ENCODE data around the gene MRPS17.
"Not testable (repeated sequence)": the region's sequence is repeated elsewhere in the genome, so short reads cannot be mapped to it uniquely, and the experiment has no call there.

Gene MRPS17

DNA sequence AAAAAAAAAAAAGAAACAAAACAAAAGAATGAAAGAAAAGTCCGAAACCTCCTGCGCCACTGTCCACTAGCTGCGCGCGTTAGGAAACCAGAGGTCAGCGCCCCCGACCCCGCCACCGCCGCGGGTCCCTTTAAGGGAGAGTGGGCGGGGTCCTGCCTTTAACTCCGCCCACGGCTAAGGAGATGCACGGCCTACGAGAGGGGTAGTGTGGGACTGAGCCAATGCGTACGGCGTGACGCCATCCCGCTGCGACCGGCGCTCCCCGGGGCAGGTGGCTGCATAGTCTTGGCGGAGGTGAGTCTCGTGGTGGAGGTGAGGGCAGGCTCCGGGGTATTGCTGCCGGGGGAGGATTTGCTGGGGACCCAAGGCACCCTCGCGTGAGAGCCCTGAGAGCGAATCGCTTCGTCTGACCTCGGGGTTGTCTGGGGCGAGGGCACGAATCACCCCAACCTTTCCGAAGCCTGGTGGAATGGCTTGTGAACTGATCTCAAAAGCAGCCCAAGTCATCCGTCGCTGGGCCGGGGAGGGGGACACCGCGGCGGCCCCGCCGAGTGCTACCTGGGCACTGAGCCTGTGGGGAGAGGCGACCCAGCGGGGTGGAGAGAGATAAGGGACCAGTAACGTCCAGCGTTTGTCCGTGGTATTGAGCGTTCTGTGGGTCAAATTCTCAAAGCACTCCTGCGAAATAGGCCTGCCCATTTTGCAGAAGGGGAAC, at the start of gene MRPS17:
TSS of gene MRPS17 (plus strand) at position 241 of the 715 bp plus-strand sequence. CDS start 1,319 bp downstream, outside the sequence.
- peak; percentile 82 to 92 (median 88) for DNase-seq (ENCODE audit: low read depth in 3 of 3)

GRCh38 chr7:55903985-55904759, 47.5 kb upstream of the MRPS17 start:
- DNase-seq (ENCODE audit: low read depth in 3 of 3) = no peak

DNA sequence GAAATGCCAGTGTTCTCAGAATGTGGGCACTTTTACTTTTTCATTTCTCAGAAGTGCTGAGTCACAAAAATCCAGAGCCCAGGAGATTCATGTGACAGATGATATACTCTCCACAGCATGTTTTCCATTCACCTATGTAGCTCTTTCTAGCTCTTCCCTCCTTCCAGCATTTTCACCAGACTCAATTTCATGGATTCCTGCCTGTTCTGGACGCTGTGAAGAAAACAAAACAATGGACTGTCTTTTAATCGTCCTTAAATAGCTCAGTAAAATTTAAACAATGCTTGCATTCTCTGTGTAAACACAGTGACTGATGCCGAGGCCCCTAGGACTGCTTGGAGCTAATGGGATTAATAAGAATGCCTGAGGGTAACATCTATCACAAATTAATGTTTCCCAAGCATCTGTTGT, 38.9 kb upstream of the MRPS17 start:
- no peak for DNase-seq (ENCODE audit: low read depth in 3 of 3)

GRCh38 chr7:55917771-55918170, 33.9 kb upstream of the MRPS17 start:
- no peak for DNase-seq (ENCODE audit: low read depth in 3 of 3)

- DNase-seq (ENCODE audit: low read depth in 3 of 3) = no peak
These were observed 23.5 kb upstream of the MRPS17 start for GRCh38 chr7:55928006-55928767.

DNA sequence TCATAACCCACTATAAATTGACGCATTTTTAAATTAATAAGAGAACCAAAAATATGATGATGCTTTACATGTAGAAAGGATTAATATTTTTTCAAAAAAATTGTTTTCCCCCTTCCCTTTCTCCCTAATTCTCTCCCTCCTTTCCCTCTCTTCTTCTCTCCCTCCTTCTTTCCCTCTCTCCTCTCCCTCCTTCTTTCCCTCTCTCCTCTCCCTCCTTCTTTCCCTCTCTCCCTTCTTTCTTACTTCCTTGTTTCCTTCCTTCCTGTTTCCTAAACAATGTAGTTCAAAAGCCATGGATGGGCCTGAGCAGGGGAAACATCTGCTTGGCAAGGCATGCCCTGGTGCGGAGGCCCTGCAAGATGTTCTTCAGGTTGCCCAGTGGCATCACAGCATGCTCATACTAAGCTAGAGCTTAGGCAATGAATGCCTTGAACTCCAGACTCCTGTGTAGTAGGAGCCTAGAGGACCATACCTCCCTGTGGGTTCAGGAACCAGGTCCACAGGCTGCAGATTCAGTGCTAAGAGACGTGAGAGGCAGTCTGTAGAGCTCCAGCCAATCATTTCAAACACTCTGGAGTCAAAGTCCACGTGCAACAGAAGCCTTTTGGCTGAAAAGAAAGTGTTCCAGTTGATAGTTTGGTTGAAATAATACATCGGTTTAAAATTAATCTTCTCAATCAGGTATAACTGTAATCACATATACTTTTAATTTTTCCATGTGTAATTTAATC, 20.1 kb upstream of the MRPS17 start:
- no peak for DNase-seq (ENCODE audit: low read depth in 3 of 3)

DNA sequence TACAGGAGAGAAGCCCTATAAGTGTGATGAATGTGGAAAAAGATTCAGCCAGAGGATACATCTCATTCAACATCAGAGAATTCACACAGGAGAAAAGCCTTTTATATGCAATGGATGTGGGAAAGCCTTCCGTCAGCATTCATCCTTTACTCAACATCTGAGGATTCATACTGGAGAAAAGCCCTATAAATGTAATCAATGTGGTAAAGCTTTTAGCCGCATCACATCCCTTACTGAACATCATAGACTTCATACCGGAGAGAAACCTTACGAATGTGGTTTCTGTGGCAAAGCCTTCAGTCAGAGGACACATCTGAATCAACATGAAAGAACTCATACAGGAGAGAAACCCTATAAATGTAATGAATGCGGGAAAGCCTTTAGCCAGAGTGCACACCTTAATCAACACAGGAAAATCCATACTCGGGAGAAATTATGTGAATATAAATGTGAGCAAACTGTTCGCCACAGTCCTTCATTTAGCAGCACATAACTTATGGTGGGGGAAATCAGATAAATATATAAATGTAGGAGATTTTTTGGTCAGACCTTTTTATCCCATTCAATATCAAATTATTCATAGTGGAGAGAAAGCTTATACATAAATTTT, 12.1 kb upstream of the MRPS17 start:
- no peak for DNase-seq (ENCODE audit: low read depth in 3 of 3)

DNA sequence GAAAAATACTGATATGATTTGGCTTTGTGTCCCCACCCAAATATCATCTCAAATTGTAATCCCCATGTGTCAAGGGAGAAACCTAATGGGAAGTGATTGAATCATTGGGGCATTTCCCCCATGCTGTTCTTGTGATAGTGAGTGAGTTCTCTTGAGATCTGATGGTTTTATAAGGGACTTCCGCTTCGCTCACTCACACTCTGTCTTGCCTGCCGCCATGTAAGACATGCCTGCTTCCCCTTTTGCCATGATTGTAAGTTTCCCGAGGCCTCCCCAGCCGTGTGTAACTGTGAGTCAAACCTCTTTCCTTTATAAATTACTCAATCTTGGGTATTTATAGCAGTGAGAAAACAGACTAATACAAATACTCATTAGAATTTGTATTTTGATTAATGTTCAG, 5.1 kb upstream of the MRPS17 start:
- DNase-seq (ENCODE audit: low read depth in 3 of 3) = no peak

DNA sequence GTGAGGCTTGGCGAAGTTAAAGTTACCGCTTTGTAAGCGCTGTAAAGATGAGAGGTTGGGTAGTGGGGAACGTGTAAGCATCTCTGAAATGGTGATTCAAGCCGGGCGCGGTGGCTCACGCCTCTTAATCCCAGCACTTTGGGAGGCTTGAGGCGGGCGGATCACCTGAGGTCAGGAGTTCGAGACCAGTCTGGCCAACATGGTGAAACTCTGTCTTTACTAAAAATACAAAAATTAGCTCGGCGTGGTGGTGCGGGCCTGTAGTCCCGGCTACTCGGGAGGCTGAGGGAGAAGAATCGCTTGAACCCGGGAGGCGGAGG, 635 bp downstream of the MRPS17 start:
- DNase-seq (ENCODE audit: low read depth in 3 of 3) = not testable (repeated sequence)

- DNase-seq (ENCODE audit: low read depth in 3 of 3) = no peak
These were observed 2.2 kb downstream of the MRPS17 start for GRCh38 chr7:55953707-55954475.

DNA sequence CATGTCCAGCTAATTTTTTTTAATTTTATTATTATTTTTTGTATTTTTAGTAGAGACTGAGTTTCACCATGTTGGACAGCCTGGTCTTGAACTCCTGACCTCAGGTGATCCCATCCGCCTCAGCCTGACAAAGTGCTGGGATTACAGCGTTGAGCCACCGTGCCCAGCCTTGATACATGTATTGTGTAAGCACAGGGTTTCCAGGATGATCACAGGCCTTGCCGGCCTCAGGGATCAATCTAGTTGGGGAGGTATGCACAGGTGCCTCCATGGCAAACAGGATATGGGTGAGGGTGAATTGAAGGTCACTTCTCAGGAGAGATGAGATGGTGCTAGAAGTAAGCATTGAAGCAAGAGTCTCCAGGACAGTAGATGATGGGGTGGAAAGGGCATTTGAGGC, 5.5 kb downstream of the MRPS17 start:
- no peak for DNase-seq (ENCODE audit: low read depth in 3 of 3)

- DNase-seq (ENCODE audit: low read depth in 3 of 3) = no peak
These were observed 10.3 kb downstream of the MRPS17 start for GRCh38 chr7:55962014-55962413.

DNA sequence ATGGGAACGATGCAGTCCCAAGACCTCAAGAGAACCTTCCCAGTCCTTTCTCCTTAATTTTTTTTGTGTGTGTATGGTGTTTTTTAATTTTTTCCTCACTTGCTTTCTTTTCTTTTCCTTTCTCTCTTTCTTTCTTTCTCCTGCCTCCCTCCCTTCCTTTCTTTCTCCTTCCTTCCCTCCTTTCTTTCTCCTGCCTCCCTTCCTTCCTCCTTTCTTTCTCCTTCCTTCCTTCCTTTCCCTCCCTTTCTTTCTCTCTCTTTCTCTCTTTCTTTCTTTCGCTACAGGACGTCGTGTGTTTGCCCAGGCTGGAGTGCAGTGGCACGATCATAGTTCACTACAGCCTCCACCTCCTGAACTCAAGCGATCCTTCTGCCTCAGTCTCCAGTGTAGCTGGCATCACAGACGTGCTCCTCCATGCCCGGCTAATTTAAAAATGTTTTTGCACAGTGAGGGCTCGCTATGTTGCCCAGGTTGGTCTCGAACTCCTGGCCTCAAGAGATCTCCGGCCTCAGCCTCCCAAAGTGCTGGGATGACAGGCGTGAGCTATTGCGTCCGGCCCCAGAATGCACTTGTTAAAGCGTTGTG, 12.0 kb downstream of the MRPS17 start:
- DNase-seq (ENCODE audit: low read depth in 3 of 3) = no peak

DNA sequence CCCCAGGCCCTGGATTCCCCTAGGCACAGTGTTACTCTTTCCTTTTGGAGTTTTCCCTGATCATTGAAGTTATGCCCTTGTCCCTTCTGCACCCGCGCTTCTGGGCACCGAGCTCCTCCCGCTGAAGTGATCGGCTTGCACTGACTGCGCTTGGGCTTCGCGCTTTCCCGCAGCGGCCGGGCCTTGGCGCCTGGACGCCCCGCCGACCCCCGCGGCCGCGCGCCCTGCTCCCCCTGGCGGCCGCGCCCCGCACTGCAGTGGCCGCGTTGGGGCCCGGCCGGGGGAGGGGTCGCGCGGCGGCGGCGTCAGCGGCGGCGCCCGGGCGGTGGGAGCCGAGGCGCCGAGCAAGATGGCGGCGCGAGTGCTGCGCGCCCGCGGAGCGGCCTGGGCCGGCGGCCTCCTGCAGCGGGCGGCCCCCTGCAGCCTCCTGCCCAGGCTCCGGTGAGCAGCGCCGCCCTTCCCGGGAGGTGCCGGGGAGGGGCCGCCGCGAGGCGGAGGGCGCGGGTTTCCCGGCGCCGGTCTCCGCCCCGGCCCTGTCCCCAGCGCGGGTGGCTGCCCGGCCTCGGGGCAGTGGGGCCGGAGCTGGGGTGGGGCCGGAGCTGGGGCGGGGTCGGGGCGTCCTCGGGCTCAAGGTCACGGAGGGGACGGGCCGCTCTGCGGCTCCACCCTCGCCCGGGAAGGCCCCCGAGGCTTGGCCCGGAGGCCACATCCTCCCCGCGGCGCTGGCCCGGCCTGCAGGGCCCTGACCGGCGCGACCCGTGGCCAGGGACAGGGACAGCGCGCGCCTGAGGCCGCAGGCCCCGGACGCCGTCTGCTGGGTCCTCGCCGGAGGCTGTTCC, 12.8 kb downstream of the MRPS17 start, which contains the start of gene NIPSNAP2:
TSS of gene NIPSNAP2 (plus strand) at position 325 of the 839 bp plus-strand sequence. CDS start at position 350, 25 bp downstream.
- peak; percentile 14 to 50 (median 36) for DNase-seq (ENCODE audit: low read depth in 3 of 3)

GRCh38 chr7:55965100-55965470, 13.4 kb downstream of the MRPS17 start:
- DNase-seq (ENCODE audit: low read depth in 3 of 3) = peak in 1 of 3 experiments; percentile 13

- no peak for DNase-seq (ENCODE audit: low read depth in 3 of 3)
These were observed 14.2 kb downstream of the MRPS17 start for GRCh38 chr7:55965805-55966421.

DNA sequence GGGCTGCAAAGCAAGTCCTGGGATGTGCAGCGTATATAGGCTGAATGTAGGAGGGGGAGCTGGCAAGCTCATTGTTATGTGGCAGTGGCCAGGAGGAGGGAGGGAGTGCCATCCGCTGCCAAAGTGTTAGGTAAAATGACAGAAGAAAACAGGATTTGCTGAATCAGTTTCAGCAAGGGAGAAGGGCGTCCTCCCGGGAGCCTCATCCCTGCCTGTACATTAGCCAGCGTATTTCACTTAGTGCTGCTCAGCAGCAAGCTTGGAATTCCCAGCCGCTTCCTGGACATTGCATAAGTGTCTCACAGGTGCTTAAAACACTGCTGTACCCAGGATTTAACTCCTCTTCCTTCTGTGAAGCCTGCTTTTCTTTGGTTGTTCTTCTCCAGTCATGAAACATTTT, 15.2 kb downstream of the MRPS17 start:
- DNase-seq (ENCODE audit: low read depth in 3 of 3) = no peak

- DNase-seq (ENCODE audit: low read depth in 3 of 3) = no peak
These were observed 17.7 kb downstream of the MRPS17 start for GRCh38 chr7:55969391-55969790.

- no peak for DNase-seq (ENCODE audit: low read depth in 3 of 3)
These were observed 18.9 kb downstream of the MRPS17 start for GRCh38 chr7:55970561-55970960.
